Measurements from ENCODE around the gene SIX1. TPM values are rescaled to one million over a fixed set of nuclear protein-coding genes. Genes with fewer than 3 reads are reported as not detected.

Gene SIX1
- total and polyA plus RNA-seq, 7 experiments from 2014 or later: 0.70 TPM; not detected in 6

GRCh38 chr14:60662982-60663381 is 13.7 kb upstream of the SIX1 start:
- ChIA-PET POLR2A (no interaction called here), CTCF (no interaction called here)
- peaks cover 0 to 2% (median 0%) of the 10 kb centered on the region in 11 donors for H3K9me3 Mint-ChIP-seq
- DNase-seq (no peak), ATAC-seq (no peak)
- H3K27me3 Mint-ChIP-seq: peaks cover 67 to 76% (median 71%) of the 10 kb centered on the region in 5 donors
- no peak overlapping the region for H3K27ac Mint-ChIP-seq
- H3K27ac ChIP-seq (ENCODE audit: low read depth, low read length): no peak overlapping the region
- H3K27me3 ChIP-seq (ENCODE audit: control insufficient read depth in 2 of 2, insufficient read depth in 2 of 2, low read length in 2 of 2): peaks cover 0 to 2% of the 10 kb centered on the region in 2 donors
- H3K36me3 Mint-ChIP-seq: peaks cover 0 to 2% (median 0%) of the 10 kb centered on the region in 5 donors
- H3K4me1 Mint-ChIP-seq: peaks cover 0 to 12% (median 4%) of the 10 kb centered on the region in 7 donors
- H3K4me3 Mint-ChIP-seq: no peak overlapping the region
- no peaks in the 10 kb centered on the region for H3K9me3 ChIP-seq (ENCODE audit: control insufficient read depth in 2 of 3, low read length in 3 of 3)
- no peaks in the 10 kb centered on the region for H3K4me1 ChIP-seq (ENCODE audit: control insufficient read depth in 2 of 2, insufficient read depth in 2 of 2, low read length in 2 of 2)
- intact Hi-C loops (cut with micrococcal nuclease): no loop called here
- no peak overlapping the region for H3K4me3 ChIP-seq (ENCODE audit: low read length)
- no peaks in the 10 kb centered on the region for H3K36me3 ChIP-seq (ENCODE audit: control insufficient read depth in 2 of 3, insufficient read depth in 3 of 3, low read length in 3 of 3)

- peaks cover 0 to 19% (median 10%) of the 10 kb centered on the region in 7 donors for H3K4me1 Mint-ChIP-seq
- CTCF ChIA-PET: no interaction called here
- no peak for DNase-seq
- H3K4me3 ChIP-seq (ENCODE audit: low read length): no peak overlapping the region
- peaks cover 70 to 78% (median 75%) of the 10 kb centered on the region in 5 donors for H3K27me3 Mint-ChIP-seq
- ATAC-seq: no peak
- H3K36me3 Mint-ChIP-seq: peaks cover 0 to 2% (median 0%) of the 10 kb centered on the region in 5 donors
- POLR2A ChIA-PET: no interaction called here
- H3K9me3 ChIP-seq (ENCODE audit: control insufficient read depth in 2 of 3, low read length in 3 of 3): no peaks in the 10 kb centered on the region
- no peak overlapping the region for H3K27ac ChIP-seq (ENCODE audit: low read depth, low read length)
- no peak overlapping the region for H3K4me3 Mint-ChIP-seq
- no peak overlapping the region for H3K27ac Mint-ChIP-seq
- intact Hi-C loops (cut with micrococcal nuclease): no loop called here
- H3K27me3 ChIP-seq (ENCODE audit: control insufficient read depth in 2 of 2, insufficient read depth in 2 of 2, low read length in 2 of 2): peaks cover 0 to 8% of the 10 kb centered on the region in 2 donors
- H3K36me3 ChIP-seq (ENCODE audit: control insufficient read depth in 2 of 3, insufficient read depth in 3 of 3, low read length in 3 of 3): no peaks in the 10 kb centered on the region
- H3K4me1 ChIP-seq (ENCODE audit: control insufficient read depth in 2 of 2, insufficient read depth in 2 of 2, low read length in 2 of 2): peaks cover 0 to under 1% of the 10 kb centered on the region in 2 donors
- peaks cover 0 to 2% (median 0%) of the 10 kb centered on the region in 11 donors for H3K9me3 Mint-ChIP-seq
Measured at GRCh38 chr14:60661721-60662120, 12.4 kb upstream of the SIX1 start.

DNA sequence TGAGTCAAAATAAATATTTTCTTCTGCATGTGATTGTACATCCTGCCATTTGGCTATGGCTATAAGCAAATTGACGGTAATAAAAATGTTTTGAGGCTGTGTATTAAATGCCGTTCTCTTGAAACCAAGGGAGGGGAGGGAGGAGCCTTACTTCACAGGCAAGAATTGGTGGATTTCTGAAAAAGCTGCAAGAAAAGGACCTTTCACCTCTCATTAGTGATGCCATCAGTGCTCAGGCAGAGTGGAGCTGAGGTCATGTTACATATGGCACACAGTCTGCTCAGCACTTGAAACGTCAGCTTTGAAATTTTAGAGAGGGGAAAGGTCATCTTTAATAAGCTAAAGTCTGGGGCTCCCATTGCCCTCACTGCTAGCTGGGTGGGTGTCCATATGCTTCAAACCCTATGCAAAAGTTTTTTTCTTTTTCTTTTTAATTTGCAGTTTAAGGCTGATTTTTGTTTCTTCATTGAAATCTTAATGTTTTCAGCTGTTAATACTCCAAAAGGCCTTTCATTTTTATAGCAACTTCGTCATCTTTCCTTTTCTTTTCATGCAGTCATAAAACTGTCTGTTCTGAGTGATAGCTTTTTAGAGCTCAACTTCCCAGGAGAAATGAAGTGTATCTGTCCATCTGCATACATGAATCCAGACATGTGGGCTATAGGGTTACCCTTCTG is 9.8 kb upstream of the SIX1 start:
- Mint-ChIP-seq H3K4me3 (peak overlapping the region in 5 of 10 donors; percentile 12 to 75 (median 66)), H3K27ac (no peak overlapping the region), H3K36me3 (peaks cover 0 to 13% (median 0%) of the 10 kb centered on the region in 5 donors), H3K27me3 (peaks cover 78 to 88% (median 85%) of the 10 kb centered on the region in 5 donors), H3K9me3 (peaks cover 0 to 4% (median 0%) of the 10 kb centered on the region in 11 donors), H3K4me1 (peaks cover 8 to 37% (median 32%) of the 10 kb centered on the region in 7 donors)
- CTCF ChIA-PET: interaction anchor here (0.6 kb wide), 1 partner anchor 364 kb away, joined by 3 read pairs; no protein-coding TSS in a partner anchor
- no peaks in the 10 kb centered on the region for H3K36me3 ChIP-seq (ENCODE audit: control insufficient read depth in 2 of 3, insufficient read depth in 3 of 3, low read length in 3 of 3)
- DNase-seq (no peak), ATAC-seq (no peak)
- peaks cover 4 to 11% of the 10 kb centered on the region in 2 donors for H3K4me1 ChIP-seq (ENCODE audit: control insufficient read depth in 2 of 2, insufficient read depth in 2 of 2, low read length in 2 of 2)
- no peak overlapping the region for H3K27ac ChIP-seq (ENCODE audit: low read depth, low read length)
- peaks cover 8 to 19% of the 10 kb centered on the region in 2 donors for H3K27me3 ChIP-seq (ENCODE audit: control insufficient read depth in 2 of 2, insufficient read depth in 2 of 2, low read length in 2 of 2)
- POLR2A ChIA-PET: no interaction called here
- intact Hi-C loops (cut with micrococcal nuclease): loop anchor here in 1 of 2 donors (5.0 to 10.0 kb wide), 2 partner anchors 63 to 366 kb away; partner anchors contain the start of gene SIX4
- H3K4me3 ChIP-seq (ENCODE audit: low read length): no peak overlapping the region
- no peaks in the 10 kb centered on the region for H3K9me3 ChIP-seq (ENCODE audit: control insufficient read depth in 2 of 3, low read length in 3 of 3)

DNA sequence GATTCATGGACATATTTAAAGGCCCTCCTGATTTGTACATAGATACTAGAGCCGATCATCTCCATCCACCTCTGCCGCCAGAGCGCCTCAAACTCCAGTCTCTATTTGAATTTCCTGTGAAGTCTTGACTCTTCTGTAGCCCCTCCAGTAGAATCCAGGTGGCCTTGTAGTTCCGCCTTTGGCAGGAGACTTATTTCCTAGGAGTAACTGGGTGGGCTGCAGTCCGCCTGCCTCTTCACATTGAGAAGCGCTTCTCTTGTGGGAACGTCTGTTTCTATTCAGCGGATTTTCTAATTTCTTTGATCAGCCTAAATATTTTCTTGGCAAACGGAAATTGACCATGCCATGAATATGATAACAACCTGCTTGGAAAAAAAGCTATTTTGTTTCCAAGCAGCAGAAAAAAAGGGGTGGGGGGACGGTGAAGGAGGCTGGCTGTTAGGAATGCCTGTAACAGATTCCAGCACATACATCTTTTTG is 9.0 kb upstream of the SIX1 start:
- peak overlapping the region; percentile 58 to 84 (median 76) for H3K4me3 Mint-ChIP-seq
- peaks cover 11 to 25% of the 10 kb centered on the region in 2 donors for H3K27me3 ChIP-seq (ENCODE audit: control insufficient read depth in 2 of 2, insufficient read depth in 2 of 2, low read length in 2 of 2)
- CTCF ChIA-PET: no interaction called here
- intact Hi-C loops (cut with micrococcal nuclease): loop anchor here in 1 of 2 donors (5.0 to 10.0 kb wide), 2 partner anchors 64 to 367 kb away; partner anchors contain the start of gene SIX4
- no peak for ATAC-seq
- peaks cover 5 to 11% of the 10 kb centered on the region in 2 donors for H3K4me1 ChIP-seq (ENCODE audit: control insufficient read depth in 2 of 2, insufficient read depth in 2 of 2, low read length in 2 of 2)
- peaks cover 0 to 6% (median 0%) of the 10 kb centered on the region in 11 donors for H3K9me3 Mint-ChIP-seq
- H3K36me3 Mint-ChIP-seq: peaks cover 0 to 14% (median 4%) of the 10 kb centered on the region in 5 donors
- H3K27ac ChIP-seq (ENCODE audit: low read depth, low read length): no peak overlapping the region
- no peaks in the 10 kb centered on the region for H3K9me3 ChIP-seq (ENCODE audit: control insufficient read depth in 2 of 3, low read length in 3 of 3)
- peak overlapping the region in 1 of 9 donors; percentile 66 for H3K27ac Mint-ChIP-seq
- H3K27me3 Mint-ChIP-seq: peaks cover 79 to 88% (median 85%) of the 10 kb centered on the region in 5 donors
- peaks cover 8 to 44% (median 40%) of the 10 kb centered on the region in 7 donors for H3K4me1 Mint-ChIP-seq
- no peaks in the 10 kb centered on the region for H3K36me3 ChIP-seq (ENCODE audit: control insufficient read depth in 2 of 3, insufficient read depth in 3 of 3, low read length in 3 of 3)
- H3K4me3 ChIP-seq (ENCODE audit: low read length): no peak overlapping the region
- POLR2A ChIA-PET: no interaction called here
- DNase-seq: no peak

DNA sequence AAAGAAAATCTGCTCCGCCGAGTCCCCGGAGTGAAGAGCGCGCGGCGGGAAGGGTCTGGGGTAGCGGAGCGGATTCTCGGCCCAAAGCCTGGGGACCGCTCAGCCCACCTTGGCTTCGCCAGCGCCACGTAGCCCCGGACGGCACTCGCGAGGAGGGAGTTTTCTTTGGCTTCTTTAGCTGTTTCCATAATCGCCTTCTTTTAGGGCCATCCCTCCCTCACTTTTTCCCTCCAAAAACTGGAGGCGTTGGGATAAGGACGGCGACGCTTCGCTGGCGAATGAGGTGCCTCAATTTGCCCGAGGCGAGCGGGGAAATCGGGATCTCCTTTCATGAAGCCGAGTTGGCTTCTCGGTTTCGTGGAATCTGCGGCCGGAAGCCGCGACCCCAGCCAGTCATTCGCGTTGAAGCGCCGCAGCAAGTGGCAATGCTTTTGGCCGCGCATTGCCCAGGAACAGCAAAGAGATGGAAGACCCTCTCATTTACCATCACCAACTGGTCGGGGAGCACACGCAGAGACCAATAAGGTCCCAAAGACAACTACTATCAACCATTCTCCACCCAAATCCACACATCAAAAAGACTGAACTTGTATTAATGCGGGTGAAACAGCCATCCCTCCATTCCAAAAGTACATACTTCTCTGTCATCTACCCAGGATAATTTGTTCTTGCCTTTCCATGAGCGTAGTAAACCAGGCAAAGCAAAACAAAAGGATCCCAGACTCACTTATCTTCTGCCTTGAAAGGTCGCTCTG is 8.4 kb upstream of the SIX1 start:
- POLR2A ChIA-PET: no interaction called here
- CTCF ChIA-PET: no interaction called here
- intact Hi-C loops (cut with micrococcal nuclease): loop anchor here in 1 of 2 donors (2.0 to 10.0 kb wide), 4 partner anchors 15 to 367 kb away; partner anchors contain the start of genes SIX4, SLC38A6 and TRMT5

GRCh38 chr14:60656686-60657455 is 7.6 kb upstream of the SIX1 start:
- H3K27ac Mint-ChIP-seq: no peak overlapping the region
- H3K9me3 Mint-ChIP-seq: peaks cover 0 to 6% (median 0%) of the 10 kb centered on the region in 11 donors
- Histone ChIP-seq H3K36me3 (ENCODE audit: control insufficient read depth in 2 of 3, insufficient read depth in 3 of 3, low read length in 3 of 3) (no peaks in the 10 kb centered on the region), H3K4me3 (ENCODE audit: low read length) (peak overlapping the region; percentile 30), H3K27me3 (ENCODE audit: control insufficient read depth in 2 of 2, insufficient read depth in 2 of 2, low read length in 2 of 2) (peaks cover 14 to 38% of the 10 kb centered on the region in 2 donors), H3K27ac (ENCODE audit: low read depth, low read length) (no peak overlapping the region), H3K4me1 (ENCODE audit: control insufficient read depth in 2 of 2, insufficient read depth in 2 of 2, low read length in 2 of 2) (peaks cover 12 to 17% of the 10 kb centered on the region in 2 donors), H3K9me3 (ENCODE audit: control insufficient read depth in 2 of 3, low read length in 3 of 3) (no peaks in the 10 kb centered on the region)
- peak overlapping the region; percentile 66 to 84 (median 79) for H3K4me3 Mint-ChIP-seq
- intact Hi-C loops (cut with micrococcal nuclease): loop anchor here in 1 of 2 donors (2.0 to 10.0 kb wide), 4 partner anchors 14 to 368 kb away; partner anchors contain the start of genes SIX4, SLC38A6 and TRMT5
- ChIA-PET POLR2A (no interaction called here), CTCF (no interaction called here)
- DNase-seq: peak in 1 of 9 donors; percentile 54
- H3K4me1 Mint-ChIP-seq: peaks cover 13 to 58% (median 50%) of the 10 kb centered on the region in 7 donors
- H3K27me3 Mint-ChIP-seq: peaks cover 75 to 90% (median 82%) of the 10 kb centered on the region in 5 donors
- peak; percentile 49 for ATAC-seq
- H3K36me3 Mint-ChIP-seq: peaks cover 0 to 14% (median 4%) of the 10 kb centered on the region in 5 donors

More for the DNA sequence above, 8.4 kb upstream of the SIX1 start:
- H3K9me3 Mint-ChIP-seq: peaks cover 0 to 6% (median 0%) of the 10 kb centered on the region in 11 donors
- Histone ChIP-seq H3K36me3 (ENCODE audit: control insufficient read depth in 2 of 3, insufficient read depth in 3 of 3, low read length in 3 of 3) (no peaks in the 10 kb centered on the region), H3K4me1 (ENCODE audit: control insufficient read depth in 2 of 2, insufficient read depth in 2 of 2, low read length in 2 of 2) (peaks cover 11 to 14% of the 10 kb centered on the region in 2 donors), H3K27me3 (ENCODE audit: control insufficient read depth in 2 of 2, insufficient read depth in 2 of 2, low read length in 2 of 2) (peaks cover 13 to 31% of the 10 kb centered on the region in 2 donors), H3K4me3 (ENCODE audit: low read length) (peak overlapping the region; percentile 30), H3K9me3 (ENCODE audit: control insufficient read depth in 2 of 3, low read length in 3 of 3) (no peaks in the 10 kb centered on the region), H3K27ac (ENCODE audit: low read depth, low read length) (no peak overlapping the region)
- peaks cover 0 to 14% (median 4%) of the 10 kb centered on the region in 5 donors for H3K36me3 Mint-ChIP-seq
- DNase-seq: no peak
- peak overlapping the region; percentile 58 to 84 (median 76) for H3K4me3 Mint-ChIP-seq
- peak overlapping the region in 2 of 9 donors; percentile 16 to 66 for H3K27ac Mint-ChIP-seq
- ATAC-seq: no peak
- H3K4me1 Mint-ChIP-seq: peaks cover 8 to 50% (median 43%) of the 10 kb centered on the region in 7 donors
- peaks cover 75 to 88% (median 81%) of the 10 kb centered on the region in 5 donors for H3K27me3 Mint-ChIP-seq
